Kidney tubule cell (primary cell): ENCODE results near the gene FCMR.
A peak's percentile ranks its signal among the peaks of the same experiment; 100 is the strongest.

Source experiments
- DNase-seq: peaks from one replicate; pipeline ENCODE4 v3.0.0-alpha.2; 2018; ENCODE audit warnings: low spot score

Gene FCMR, protein sequence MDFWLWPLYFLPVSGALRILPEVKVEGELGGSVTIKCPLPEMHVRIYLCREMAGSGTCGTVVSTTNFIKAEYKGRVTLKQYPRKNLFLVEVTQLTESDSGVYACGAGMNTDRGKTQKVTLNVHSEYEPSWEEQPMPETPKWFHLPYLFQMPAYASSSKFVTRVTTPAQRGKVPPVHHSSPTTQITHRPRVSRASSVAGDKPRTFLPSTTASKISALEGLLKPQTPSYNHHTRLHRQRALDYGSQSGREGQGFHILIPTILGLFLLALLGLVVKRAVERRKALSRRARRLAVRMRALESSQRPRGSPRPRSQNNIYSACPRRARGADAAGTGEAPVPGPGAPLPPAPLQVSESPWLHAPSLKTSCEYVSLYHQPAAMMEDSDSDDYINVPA

DNA sequence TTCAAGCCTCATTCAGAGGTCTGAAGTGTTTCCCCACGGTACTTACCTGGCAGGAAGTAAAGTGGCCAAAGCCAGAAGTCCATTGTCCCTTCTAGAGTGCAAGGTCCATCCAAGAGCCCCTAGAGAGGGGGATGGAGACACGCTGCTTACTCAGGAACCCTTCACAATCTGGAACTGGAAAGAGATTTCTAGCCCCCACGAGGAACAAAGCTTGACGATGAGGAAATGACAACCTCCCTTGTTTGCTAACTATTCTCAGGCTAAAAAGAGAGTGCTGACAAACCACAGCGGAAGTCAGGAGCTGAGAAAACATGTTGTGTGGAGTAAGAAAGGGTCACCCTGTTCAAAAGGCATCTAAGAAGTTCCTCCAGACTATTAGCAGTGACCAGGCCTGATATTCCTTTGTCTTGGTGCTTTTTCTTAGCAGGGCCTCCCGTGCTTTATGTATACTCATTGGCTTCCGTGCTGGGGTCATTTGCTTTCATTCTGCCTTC lies at the start of gene FCMR:
FCMR (minus strand) TSS at position 170 of the 494 bp plus-strand sequence; CDS start at position 83, 87 bp downstream.
- DNase-seq, result no peak

DNA sequence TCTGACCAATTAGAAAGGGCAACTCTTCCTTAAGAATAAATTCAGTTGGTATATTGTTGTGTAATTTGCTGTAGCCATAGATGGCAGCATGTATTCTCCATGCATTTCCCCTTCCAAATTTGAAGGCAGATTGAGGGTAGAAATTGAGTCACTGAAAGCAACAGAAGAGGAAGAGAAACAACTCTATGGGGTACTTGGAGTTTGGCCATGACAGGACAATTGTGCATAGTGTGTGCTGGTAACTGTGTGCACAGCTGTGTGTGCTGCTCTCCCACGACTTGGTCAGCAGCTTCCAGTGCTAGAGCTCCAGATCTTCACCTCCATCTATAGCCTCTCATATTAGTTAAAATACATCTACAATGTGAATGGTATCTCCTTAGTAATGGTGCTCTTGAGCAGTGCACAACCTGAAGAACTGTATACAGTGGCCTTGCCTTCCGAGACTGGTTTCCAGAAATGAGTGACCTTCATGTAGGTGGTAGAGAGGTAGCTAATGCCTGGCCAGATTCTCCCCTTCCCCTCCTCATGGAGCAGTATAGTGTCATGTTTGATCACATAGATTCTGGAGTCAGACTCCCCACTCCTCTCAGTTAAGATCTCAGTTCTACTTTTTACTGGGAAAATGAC lies 49.4 kb upstream of the FCMR start:
- DNase-seq, result no peak

DNA sequence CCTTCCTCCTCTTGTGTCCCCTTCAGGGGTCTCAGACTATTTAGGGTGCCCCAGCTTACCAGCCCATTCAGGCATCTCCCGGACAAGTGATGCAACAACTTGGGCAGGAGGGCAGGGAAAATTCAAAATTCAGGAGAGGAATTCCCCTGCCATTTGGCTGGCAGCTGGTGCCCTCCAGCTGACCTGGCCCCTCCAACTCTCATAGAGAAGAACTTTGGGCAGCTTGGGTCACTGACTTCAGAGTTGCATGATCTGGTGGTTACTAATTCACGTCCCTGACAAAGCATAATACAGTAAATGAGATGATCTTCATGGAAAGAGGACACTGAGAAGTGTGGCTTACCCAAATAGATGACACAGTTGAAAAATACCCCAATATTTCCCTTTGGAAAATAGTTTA lies 48.7 kb upstream of the FCMR start, which contains the start of gene FCAMR:
FCAMR (minus strand) TSS at position 15 of the 400 bp plus-strand sequence. CDS start 335 bp downstream, outside the sequence.
- peak; percentile 33 for DNase-seq

DNA sequence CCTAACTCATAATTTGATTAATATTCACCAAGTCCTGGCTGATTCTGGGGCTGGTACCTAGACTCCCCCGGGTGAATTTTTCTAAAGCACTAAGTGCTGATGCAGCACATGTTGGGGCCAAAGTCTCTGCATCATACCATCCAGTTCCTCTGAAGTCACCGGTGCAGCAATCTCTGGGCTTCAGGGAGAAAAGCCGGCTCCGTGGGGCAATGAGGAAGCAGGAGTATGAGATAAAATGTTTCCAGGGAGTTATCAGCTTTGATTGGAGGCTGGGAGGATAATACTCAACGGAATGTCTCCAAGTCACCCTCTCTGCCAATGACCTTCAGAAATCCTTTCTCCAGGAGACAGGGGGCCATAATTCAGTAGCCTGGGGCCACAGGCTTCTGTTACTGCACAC lies 47.3 kb upstream of the FCMR start:
- peak; percentile 39 for DNase-seq

DNA sequence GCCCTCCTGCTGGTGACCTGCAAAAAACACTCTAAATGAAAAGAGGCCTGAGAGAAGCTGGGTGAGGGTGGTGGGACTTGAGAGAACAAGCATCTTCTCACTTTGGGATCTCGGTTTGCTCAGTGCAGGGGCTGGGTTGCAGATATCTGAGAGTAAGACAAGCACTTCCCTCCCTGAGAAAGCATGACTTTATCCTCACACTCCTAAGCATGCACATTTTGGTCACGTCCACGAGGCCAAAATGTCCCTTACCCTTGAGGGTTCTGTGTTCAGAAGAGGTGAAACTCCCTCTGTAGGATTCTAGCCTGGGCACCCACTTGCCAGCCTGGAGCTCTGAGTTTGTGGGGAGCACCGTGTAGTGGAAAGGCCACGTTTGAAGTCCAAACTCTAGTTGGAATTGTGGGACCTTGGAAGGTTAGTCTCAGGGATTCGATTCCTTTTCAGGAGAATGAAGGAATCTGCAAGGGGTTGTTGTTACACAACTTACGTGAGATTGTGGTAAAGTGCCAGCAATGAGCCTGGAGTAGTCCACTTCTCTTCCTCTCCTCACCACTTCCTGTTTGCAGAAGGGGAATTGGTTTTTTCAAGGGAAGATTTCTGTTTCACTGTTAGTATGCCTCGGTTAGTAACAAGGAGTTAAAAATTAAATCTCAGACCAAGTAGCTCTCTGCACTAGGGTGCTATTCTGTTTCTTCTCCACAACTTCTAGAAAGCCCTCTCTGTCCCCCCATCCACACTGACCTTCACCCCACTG lies 45.5 kb upstream of the FCMR start:
- DNase-seq, result peak; percentile 69

DNA sequence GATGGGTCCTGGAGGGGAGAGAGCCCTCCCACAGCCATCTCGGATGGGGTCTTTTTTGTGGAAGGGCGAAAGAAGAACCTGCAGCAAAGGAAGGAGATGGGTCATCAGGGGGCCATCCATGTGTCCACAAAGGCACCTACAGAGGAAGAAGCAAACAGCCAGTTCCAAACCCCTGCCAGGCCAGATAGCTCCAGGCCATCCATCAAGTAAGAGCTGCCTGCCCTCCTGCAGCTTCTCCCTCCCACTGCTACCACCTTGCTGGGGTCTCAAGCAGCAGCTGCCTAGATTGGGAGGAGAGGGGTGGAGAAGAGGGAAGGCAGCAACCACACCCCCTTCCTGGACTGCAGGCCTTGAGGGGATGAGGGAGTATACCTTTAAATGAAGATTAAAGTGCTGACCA lies 44.0 kb upstream of the FCMR start:
- no peak for DNase-seq

DNA sequence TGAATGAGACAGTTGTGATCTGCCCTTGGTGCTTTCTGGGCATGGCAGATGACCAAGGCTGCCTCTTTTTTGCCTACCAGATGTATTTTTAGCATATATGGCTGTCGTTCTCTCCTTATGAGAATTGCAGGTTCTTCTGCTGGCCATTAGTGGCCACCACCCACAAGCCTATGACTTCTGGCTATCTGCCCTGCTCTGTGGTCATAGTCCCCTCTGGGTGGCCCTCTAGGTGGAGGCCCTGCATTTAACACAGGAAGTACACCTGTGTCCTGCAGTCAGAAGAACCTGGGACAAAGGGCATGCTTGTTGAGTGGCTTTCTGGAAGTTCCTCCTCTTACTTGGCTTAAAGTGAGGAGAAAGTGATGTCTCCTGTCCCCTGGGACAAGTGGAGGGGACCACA lies 42.0 kb upstream of the FCMR start:
- DNase-seq, result no peak

DNA sequence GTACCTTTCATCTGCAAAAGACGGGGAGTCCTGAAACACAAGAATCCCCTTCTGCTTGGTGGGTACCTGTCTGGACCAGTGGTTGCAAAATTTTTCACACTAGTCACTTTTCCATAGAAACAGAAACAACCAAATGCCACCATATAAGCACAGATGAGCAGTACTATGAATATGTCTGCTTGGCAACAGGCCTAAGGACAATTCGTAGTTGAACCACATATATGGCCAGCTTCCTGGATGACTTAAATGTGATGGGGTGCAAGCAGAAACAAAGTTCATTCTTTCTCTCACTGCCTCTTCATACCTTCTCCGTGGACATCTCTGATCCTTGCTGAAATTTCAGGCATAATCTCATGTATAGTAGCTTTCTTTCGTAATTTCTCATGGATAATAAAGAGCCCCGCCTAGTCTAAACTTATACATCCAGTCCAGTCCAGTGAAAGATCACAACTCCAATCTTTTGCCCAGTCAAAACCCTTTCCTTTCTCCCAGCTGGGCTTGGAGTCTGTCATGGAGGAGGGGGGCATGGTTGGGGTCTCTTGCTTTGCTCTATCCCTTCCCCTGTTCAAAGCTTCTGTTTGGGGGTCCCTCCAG lies 41.5 kb upstream of the FCMR start:
- DNase-seq, result no peak

DNA sequence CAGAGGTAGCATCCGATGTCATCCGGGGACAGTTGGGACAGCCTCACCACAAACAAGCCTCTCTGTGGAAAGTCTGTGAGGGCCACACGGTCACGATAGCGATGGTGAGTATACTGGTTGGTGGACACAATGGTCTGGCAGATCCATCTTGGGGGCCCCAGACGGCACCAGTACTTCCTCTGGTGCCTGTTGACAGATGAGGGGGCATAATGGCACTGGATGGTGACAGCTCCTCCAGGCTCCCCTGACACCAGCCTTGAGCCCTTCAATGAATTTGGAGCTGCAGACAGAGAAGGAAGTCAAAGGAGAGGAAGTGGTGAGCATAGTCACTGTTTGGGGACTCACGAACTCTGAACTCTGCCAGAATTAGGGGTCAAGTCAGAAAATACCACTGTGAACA lies 40.5 kb upstream of the FCMR start:
- no peak for DNase-seq

DNA sequence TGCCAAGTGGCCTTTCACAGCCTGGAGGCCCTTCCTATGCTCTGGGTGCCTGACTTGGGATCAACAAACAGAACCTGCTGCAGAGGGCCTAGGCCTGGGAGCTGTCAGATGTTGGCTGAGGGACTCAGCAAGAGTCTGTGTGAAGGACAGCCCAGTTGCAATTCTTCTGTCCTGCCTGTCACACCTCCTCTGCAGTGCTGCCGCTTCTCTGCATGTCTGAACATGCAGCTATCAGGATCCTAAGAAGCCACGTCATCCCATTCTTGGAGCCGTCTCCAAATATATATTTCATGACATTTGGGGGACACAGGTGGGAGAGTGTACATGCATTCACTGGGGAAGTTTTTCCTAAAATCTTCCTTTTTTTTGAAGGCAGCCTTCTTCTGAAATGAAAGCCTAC lies 39.9 kb upstream of the FCMR start:
- DNase-seq, result no peak

DNA sequence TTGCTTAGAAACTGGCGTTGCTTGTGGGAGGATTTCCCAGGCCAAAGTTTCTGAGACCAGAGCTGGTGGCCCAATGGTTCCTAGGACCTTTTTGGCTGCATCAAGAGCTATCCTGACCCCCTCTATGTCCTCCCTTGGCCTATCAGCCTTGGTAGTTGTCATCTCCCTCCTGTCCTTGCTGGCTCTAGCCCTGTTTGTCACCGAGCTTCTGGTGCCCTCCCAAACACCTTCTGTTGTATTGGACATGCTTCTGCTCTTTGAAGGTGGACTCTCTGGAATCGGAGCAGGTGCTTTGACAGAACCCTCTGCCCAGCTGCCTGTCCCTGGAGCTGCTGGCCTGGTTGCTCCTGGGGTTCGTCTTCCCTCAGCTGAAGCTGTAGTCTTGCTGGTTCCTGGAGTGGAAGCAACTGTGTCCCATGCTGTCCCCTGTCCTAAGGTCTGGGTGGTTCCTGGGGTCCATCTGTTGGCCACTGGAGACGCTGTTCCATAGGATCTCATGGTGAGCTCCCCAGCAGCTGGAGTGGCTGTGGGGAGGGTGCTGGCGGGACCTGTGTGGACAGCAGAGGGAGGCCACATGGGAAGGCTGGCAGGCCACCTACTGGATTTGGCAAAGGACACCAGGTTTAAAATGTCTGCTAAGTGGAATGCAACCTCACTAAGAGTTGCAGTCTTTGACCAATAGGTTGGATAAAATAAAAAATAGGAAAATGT lies 39.1 kb upstream of the FCMR start:
- DNase-seq, result no peak

DNA sequence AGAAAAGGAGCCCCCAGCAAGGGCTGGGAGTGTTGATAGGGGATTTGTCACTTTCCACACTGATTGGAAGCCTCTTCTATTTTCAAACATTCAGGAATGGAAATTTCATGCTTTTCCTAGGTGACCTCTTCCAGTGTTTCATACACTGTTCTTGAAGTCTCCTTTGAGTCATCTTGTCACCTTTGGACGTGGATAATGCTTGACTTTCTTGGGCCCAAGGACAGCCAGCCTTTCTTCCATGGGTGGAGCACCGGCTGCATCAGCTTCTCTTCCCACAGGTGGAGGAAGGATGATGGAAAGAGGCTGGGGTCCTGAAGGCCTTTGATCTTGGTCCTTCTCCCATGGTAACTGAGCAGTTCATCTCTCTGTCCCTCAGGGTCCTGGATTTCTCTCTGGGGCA lies 36.4 kb upstream of the FCMR start:
- DNase-seq, result no peak

DNA sequence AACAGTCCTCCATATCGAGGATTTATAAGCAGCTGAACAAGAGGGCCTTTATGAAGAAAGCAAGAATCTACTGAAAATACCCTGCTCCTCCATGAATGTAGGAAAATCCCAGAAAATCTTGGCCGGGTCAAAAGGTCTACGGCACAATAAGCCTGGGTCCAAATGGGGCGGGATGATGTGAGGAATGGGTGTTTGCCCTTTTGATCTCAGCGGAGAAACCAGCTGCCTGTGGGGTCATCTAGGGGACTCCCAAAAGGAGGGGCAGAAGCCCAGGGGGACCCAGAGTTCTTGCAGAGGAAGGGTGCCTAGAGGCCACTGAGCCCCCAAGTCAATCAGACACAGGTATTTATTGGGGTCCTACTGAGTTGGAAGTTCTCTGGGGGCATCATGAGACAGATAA lies 35.9 kb upstream of the FCMR start:
- no peak for DNase-seq

DNA sequence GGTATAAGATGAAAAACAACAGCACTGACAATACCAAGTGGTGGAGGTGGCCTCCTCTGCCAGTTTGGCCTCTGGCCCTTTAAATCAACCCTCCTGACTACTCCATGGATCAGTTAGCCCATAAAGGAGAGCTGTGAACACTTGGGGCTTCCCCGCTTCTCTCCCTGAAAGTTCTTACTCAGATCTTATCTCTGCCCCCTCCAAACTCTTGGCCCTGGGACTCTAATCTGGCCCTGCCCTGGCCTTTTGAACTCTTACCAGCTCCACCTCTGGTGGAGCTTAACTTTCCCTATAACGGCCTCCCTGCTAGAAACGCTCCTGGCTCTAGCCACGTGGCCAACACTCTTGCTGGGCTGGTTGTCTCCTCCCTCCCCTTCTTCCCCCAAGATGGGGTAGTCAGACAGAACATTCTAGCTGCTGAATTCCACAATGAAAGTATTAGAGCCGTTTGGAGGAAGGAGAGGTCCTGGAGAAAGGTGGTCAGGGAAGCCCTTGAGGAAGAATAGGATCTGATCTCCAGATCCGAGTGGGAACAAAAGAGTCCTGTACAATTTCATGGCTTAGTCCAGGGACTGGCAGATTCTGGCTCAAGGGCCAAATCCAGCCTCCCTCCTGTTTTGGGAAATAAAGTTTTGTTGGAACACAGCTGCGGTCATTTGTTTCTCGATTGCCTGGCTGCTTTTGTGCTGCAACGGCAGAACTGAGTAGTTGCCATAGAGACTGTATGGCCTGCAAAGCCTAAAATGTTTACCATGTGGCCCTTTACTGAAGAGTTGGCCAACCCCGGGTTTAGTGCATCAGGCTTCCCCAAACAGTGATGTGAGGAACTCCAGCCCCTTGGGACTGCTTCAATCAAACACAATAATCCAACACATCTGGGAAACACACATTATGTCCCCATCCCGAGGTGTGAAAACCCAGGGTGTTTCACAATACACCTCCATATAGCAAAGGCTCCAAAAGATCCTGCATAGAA lies 34.0 kb upstream of the FCMR start:
- peak; percentile 44 for DNase-seq

DNA sequence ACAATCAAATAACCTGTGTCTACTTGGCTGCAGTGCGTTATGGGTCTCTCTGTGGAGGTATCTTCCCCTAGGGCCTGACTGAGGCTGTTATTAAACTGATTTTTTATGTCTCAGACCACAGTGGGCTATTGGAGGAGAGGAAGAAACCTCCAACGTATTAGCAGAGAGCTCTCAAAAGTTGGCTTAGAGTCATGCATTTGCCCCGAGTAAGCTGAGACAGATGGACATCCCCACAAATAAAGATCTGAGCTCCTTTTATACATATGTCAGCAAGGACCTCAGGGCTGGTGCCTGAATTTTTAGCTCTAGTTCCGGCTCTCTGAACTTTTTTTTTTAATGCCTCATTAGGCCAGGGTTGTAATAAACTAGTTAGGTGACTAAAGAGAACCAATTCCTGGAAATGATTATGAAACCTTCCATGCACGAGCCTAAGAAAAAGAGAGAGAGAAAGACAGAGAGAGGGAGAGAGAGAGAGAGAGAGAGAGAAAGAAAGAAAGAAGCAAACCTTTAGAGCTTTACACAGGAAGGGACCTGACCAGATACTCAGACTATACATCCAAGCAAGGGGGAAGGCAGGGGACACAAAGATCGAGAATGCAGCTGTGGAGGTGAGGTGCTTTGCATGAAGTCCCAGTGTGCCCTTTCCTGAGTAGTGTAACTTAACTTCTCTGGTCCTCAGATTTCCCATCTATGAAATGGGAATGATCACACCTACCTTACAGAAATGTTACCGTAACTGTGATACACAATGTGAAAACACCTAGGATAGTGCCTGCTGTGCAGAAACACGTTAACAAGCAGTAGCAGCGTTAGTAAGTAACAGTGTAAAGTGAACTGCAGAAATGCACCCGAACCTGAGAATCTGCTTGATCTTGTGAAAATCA lies 33.0 kb upstream of the FCMR start:
- DNase-seq, result peak; percentile 66

DNA sequence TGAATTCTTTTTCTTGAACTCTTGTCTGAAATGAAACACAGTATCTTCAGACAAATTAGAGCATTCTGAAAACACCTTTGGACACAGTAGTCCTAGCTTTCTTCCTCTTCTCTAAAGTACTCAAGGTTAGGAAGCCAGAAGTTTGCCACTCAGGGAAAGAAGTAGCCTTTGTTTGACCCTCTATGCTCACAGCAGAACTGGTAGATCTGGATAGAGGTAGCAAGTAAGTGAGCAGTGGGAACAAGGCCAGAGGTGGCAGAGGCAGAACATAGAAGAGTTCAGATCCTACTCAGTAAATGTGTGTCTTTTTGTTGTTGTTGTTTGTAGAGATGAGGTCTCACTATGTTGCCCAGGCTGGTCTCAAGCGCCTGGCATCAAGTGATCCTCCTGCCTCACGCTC lies 31.9 kb upstream of the FCMR start:
- DNase-seq, result no peak

DNA sequence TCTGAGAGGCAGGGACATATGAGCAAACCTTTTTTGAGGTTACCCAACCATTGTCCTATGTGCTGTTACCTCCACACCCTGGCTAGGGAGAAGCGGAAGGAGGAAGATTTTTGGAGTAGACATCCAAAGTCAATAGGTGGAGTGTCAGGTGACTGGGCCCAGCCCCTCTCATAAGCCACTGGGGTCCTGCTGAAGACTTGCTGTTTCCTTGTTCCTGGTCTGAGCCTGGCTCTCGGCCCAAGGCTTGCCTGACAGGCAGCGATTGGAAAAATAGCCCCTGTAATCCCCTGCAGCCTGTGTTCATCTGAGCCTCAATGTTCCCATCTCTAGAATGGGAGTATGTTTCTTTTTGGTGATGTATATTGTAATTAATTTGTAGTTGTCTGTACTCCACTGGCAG lies 31.4 kb upstream of the FCMR start:
- DNase-seq, result peak; percentile 12

DNA sequence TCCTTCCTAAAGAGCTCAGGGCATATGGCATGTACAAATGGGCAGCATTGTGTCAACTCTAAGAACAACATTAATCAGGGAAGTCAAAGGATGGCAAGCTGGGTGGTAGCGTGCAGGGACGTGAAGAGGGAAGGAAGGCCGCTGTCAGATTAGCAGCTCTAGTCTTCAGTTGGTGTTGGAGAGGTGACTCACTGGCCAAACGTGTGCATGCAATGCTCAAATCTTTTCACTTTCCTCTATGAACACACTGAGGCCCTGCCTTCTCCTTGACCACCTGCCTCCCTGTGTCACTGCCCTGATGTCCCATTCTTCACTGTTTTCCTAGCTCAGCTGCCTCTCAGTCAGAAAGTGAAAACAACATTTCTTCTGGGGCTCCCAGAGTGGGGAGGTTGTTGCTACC lies 30.4 kb upstream of the FCMR start:
- peak; percentile 94 for DNase-seq

DNA sequence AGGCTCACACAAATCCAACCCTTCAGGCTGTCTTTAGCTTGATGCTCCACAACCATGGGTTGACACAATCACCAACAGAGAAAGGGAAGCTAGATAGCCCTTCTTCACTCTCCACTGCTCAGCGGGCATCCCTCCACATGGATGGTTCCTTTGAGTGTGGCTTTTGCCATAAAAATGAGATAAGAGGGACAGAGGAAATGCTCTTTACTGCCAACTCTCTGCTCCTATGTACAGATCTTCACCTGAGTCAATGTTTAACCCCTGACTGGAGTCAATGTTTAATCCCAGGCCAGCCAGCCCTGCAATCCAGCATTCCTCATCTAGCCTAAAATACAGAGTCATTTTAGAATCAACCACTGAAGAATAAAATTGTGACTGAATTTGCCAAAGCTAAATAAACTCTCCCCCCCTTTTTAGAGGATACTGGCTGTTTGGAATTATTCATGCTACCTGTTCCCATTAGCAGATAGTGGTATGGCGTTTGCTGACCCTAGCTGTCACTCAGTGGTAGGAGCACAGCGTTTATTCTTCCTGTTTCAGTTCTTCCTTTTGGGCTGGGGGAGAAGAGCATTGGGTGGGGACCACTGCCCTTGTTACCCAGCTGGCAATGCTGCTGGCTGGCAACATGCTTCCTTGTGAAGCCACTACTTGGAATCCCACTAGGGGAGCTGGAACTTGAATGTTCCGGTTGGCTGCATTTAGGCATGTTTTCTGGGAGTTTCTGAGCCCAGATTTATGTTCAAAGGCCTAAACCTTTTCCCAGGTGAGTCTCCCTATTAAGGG lies 29.8 kb upstream of the FCMR start:
- peak; percentile 96 for DNase-seq
